RKO (cell line): Measurements from ENCODE around the gene ABLIM2.

Source experiments
- DNase-seq: peaks from one replicate; pipeline ENCODE4 v3.0.0-alpha.2; 2016; ENCODE audit warnings: low spot score

Gene ABLIM2

DNA sequence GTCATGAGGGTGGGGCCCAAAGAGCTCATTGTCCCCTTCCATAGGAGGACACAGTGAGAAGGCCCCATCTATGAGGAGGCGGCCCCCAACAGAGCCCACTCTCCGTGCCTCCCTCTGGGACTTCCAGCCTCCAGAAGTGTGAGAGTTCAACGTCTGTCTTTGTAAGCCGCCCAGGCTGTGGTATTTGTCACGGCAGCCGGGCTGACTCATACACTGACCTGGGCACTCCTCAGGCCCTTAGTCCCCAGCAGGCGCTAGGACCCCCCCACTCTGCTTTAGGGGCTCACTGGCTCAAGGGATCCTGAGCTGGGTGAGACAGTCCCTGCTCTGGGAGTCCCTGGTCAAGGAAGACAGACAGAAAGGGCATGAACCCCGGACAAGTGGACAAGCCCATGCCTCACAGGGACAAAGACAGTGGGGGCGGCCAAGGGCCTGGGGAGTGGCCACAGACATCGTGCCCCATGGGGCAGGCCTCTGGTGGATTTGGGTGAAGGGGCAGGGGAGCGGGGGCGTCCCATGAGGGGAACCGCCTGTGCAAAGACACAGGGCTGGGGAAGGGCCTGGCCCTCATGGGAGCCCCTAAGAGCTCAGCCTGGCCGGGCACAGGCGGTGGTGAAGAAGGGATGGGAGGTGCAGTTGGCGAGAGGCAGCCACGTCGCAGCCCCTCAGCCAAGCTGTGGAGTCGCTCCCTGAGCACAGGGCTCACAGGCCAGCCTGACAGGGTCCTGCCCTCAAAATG is 21.5 kb downstream of the ABLIM2 start:
- DNase-seq = no peak

DNA sequence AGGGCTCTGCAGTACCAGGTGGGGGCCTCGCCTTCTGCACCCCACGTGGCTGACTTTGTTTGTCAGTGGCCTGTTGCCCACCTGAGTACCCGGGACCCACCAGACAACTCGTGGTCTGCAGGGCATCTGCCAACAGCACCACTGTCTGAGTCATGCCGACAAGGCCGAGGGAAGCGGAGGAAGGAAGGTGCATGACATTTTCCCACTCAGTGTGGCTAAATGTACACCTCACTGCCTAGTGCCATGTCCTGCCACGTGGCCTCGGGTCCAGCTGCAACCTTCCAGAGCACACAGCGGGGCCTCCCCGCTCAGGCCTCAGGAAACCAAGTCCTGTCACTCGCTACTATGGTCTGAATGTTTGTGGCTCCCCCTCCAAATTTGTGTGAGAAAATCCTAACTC is 22.1 kb downstream of the ABLIM2 start:
- DNase-seq = no peak

DNA sequence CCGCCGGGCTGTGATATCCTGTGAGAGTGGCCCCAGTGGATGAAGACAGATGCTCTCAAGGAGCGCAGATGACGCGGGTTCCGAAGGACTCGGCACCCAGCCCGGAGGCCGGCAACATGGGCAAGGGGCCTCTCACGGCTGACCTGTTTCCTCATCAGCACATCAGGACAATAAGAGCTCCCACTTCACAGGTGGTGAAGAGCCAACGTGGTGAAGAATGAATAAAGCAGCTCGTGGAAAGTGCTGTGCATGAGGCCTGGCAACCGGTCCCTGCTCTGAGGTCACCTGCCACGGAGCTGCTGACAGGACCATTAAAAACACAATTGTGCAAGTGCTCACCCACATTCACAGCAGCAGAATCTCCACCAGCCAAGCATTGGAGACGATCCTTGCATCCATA is 22.9 kb downstream of the ABLIM2 start:
- DNase-seq = no peak

DNA sequence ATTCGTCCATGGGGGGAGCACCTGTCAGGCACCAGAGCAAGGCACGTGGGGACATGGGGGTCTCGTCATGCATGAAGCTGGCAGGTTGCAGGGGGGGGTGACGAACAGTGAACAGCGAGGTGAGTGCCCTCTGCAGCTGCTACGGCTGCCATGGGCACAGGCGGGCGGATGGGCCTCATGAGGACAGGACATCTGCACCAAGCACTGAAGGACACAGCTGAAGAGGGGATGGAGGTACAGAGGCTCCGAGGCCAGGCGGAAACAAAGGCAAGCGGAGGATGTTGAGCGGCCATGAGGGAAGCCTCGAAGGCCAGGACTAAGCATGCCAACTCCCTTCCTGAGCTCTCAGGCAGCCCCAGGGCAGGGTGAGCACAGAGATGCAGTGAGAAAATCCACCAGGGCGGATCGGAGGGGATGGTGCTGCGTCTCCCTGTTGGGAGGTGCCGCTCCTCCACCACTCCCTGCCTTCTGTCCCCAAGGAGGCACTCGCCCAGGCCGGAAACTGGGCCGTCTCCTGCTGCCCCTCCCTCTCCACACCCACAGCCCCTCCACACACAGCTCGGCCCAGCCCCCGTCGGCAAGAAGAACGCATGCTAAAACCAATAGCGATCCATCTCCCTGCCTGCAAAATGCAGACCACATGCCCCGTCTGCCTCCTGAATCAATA is 24.6 kb downstream of the ABLIM2 start:
- no peak for DNase-seq

DNA sequence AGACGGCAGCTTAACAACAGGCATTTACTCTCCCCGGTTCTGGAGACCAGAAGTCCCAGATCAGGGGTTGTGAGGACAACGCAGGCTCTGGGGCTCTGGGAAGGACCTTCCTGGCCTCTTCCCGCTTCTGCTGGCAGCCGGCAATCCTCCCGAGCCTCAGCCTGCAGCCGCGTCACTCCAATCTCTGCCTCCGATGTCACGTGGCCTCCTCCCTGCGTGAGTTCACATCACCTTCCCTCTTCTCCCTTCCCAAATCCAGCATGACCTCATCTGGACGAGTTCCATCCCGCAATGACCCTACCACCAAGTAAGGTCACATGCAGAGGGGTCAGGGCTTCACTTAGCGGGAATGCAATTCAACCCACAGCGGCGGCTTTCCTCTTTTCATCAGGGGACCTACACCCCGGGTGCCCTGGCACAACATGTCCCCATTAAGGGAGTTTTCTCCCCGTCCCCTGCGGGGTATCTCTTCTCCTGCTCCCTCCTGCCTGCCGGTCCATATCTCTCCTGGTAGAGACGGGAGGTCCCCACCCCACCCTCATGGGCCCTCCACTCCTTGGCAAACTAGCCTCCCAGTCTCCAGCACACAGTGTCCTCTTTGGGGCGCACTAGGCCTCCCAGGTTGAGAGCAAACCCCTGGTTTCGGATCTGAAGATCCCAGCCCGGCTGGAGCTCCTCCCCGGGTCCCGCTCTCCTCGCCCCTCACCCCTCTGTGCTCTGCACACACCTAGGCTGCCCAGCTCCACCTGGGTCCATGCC is 25.5 kb downstream of the ABLIM2 start:
- DNase-seq = no peak

DNA sequence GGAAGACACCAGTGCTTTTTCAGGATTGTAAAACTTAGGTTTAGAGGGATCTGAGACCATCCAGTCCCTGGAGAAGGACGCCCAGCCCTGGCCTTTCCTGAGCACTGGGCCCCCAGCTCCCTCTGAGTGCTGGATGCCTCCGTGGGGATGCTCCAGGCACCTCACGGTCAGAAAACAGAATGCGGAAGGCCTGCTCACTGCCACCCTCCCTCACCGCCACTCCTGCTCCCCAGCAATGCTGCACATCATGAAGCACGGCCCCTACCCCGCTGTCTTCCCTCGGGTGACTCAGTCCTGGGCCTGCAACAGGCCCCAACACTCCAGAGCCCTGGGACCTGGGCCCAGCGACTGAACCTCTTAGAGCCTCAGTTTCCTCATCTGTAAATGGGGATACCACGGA is 26.2 kb downstream of the ABLIM2 start:
- no peak for DNase-seq

DNA sequence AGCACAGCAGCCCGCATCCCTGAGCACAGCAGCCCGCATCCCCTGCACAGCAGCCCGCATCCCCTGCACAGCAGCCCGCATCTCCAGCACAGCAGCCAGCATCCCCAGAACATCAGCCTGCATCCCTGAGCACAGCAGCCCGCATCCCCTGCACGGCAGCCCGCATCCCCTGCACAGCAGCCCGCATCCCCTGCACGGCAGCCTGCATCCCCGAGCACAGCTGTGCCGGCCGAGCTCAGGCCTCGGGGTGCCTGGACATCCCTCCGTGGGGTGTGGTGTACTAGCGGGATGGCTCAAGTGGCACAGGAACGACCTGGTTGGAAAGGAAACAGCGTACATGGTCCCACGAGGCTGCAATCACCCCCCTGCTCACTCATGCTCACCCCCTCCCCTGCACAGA is 26.8 kb downstream of the ABLIM2 start:
- no peak for DNase-seq

DNA sequence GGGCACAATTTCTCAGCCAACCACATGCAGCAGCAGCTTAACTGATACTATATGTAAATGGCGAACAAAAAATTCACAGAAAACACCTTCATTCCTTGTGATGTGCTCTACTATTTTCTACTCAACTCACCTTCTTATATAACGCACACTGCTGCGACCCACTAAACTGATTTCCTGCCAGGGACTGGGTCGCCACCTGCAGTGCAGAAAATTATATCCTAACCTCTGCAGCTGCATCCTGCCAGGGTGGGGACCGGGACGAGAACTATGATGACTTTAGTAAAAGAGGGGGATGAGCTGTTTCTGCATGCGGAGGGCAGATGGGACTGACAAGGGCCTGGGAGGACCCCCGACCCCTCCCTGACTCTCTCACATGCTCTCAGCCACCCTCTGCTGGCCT is 27.4 kb downstream of the ABLIM2 start:
- DNase-seq = no peak

DNA sequence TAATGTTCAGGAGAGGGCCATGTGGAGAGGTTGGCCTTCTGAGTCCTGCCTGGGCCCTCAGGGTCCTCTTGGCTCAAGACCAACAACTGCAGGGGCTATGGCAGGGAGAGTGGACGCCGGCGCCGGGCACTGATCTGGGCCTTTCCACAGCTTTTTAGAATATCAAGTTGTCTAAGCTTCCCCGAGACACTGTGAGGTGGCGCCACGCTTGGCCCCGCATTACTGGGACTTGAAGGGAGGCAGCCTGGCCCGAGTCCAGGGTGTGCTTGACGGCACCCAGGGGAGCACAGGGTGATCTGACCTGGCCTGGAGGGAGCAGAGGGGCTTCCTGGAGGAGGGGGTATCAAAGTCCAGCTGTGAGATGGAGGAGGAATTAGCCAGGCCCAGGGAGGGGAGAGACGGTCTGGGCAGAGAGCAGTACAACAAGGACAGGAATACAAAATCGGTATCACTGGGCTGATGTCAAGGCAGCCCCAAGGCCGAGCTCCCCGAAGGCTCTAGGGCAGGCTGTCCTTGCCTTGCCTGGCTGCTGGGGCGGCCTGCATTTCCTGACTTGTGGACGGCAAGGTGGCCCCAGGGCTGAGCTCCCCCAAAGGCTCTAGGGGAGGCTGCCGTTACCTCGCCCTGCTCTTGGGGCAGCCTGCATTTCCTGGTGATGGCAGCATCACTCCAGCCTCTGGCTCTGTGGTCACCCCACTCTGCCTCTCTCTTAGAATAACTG is 28.1 kb downstream of the ABLIM2 start:
- DNase-seq = no peak

DNA sequence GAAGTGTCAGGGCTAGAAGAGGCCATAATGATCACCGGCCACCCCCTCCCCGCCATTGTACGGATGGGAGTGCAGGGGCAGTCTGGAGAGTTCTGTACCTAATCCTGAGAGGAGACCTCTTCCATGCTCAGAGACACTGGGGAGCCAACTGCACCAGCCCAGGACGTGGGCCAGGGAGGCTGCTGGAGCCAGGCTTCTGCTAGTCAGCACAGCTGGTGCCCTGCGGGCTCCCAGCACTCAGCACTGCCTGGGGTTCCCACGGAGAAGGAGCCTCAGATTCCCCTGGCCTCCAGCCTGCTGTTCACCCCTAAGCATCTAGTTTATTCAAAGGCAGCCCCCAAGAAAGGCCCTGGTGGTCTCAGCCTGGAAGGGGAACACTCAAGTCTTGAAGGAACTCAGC is 28.8 kb downstream of the ABLIM2 start:
- no peak for DNase-seq

DNA sequence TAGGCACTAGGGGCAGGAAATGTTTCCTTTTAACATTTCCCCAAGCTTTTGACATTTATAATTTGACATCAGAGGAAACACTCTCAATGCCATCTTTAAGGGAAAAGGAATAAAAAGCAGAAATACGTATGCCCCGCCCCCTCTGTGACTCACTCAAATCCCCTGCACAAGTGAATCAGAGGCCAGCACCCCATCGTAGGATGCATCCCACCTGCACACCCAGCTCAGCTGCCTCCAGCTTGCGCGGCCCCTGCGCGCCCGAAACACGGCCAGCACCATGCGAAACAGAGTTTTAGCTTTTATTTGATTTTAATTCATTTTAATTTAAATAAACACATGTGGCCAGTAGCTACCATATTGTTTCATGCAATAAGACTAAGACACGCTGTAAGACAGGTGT is 29.5 kb downstream of the ABLIM2 start:
- no peak for DNase-seq

DNA sequence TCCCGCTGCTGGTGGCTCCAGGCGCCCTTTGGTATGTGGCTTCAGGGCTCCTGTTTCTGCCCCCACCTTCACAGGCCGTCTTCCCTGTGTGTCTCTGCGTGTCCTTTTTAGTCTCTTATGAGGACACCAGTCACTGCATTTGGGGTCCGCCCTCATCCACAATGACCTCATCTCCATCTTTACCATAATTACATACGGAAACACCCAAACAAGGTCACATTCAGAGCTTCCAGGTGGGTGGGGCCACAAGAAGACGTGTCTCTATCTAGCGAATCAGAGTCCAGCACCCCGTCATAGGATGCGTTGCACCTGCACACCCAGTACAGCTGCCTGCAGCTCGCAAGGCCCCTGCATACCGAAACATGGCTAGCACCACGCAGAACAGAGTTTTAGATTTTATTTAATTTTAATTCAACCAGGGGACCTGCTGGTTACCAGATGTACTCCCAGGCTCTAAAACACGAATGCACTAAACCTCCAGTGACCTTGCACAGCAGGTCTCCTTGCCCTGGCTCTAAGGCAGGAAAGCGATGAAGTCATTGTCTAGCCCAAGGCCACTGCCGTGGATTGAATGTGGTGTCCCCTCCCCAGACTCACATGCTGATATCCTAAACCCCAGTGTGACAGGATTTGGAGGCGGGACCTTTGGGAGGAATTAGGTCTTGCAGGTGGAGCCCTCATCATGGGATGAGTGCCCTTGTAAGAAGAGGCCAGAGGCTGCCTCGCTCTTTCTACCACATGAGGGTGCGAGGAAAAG is 30.3 kb downstream of the ABLIM2 start:
- DNase-seq = no peak

DNA sequence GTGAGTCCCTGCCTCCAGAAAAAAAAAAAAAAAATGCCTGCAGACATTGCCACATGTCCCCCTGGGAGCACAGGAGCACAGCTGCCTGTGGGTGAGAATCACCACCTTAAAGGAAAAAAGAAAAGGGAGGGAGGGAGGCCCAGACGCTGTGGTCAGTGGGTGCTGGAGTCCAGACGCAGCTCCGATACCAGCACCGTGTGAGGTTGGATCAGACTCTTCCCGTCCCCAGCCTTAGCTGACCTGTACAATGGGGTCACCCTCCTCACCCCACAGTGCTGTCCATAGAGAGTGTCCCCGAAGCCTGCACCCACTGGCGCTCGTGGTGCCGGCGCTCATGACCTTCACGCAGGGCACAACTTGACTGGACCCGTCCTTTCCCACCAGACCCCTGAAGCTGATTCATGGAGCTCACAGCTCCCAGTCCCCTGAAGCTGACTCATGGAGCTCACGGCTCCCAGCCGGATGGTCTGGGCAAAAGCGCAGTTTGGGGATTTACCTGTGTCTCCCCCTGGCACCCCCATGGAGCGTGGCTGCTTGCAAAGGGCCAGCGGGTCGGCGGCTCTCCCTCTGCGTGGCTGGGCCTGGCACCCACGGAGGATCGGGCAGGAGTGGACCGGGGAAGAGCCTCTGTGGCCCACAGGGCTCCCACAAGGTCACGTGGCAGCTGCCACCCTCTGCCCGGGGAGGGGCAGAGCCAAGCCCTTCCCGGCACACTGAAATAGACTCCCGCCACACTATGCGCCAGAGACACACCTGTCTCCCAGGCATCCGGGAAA is 31.4 kb downstream of the ABLIM2 start:
- DNase-seq = no peak

DNA sequence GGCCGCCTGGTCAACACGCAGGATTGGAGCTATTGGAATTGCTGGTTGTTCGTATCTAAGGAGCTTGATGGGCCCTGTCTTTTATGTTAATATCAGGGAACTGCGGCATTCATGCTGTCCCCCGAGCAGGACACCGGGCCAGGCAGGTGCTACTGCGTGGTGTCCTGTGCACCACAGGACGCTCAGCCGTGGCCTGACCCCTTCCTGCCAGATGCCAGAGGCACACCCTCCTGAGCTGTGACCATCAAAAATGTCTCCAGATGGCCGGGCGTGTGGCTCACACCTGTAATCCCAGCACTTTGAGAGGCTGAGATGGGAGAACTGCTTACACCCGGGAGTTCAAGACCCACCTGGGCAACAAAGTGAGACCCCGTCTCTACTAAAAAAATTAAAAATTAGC is 32.1 kb downstream of the ABLIM2 start:
- DNase-seq = no peak

DNA sequence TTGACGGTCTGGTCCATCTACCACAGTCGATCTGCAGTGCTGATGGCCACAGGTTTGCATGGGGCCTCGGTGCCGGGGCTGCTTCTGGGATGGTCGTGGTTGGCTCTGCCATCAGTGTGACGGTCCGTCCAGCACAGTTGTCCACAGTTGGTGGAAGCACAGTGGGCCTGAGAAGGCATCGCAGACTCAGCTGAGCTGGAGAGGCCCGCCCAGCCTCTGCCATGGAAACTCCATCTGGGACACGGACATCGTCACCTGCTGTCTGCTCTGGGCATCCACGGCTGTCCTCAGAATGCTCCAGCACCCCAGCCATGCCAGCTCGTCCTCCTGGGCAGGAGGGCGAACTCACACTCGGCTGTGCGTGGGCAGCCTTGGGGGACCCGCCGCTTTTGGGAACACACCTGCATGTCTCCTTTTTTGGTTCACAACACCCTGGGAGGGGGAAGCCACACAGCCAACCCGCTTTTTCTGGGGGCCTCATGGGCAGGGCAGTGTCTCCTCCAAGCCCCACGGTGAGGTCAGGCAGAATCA is 33.0 kb downstream of the ABLIM2 start:
- no peak for DNase-seq

DNA sequence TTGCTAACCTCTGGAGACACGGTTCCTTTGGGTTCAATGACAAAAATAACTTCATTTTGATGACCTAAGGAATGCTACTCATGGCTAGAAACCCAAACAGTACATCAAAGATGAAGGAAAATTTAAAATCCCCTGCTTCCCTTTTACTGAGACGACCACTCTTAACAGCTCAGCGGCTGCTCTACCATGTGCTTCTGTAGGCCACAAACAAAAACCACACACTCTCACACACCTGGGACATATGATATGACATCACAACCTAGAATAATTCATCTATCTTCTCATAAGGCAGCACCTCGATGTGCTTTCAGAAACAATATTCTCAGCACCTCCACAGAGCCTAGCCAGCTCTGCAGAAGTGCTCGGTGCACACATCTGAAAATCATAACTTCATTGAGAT is 34.7 kb downstream of the ABLIM2 start:
- no peak for DNase-seq

DNA sequence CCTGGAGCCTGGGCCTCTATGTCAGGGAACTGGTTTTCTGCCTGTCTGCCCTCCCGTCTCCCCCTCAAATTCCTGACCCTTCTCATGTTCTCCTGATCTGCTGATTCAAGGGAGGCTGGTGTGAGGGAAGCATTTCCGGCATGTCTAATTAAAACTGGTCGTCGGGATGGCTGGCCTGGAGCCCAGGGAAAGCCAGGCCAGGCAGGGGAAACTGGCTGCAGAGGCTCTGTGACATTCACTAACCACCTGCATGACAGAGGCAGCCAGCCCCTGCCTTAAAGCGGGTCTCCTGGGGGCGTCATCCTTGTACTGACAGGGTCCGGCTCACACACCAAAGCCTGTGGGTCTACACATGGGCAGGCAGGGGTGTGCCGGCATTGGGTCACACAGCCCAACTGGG is 35.2 kb downstream of the ABLIM2 start:
- no peak for DNase-seq

DNA sequence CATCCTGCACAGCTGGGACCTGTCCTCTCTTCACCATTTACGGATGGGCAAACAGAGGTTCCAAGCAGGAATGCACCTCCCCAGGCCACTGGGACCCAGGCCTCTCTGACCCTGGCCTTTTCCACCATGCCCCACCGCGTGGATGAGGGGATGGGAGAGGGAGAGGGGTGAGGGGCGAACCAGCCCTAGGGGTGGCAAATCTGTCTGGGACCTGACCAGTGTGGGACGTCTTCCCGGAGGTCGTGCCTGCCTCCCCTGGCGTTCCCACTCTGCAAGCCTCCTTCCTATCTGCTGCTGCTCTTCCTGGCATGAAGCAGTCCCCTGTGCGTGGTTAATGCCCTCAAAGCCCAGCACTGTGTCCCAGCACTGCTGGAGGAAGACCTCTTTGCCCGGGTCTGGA is 35.9 kb downstream of the ABLIM2 start:
- DNase-seq = no peak

DNA sequence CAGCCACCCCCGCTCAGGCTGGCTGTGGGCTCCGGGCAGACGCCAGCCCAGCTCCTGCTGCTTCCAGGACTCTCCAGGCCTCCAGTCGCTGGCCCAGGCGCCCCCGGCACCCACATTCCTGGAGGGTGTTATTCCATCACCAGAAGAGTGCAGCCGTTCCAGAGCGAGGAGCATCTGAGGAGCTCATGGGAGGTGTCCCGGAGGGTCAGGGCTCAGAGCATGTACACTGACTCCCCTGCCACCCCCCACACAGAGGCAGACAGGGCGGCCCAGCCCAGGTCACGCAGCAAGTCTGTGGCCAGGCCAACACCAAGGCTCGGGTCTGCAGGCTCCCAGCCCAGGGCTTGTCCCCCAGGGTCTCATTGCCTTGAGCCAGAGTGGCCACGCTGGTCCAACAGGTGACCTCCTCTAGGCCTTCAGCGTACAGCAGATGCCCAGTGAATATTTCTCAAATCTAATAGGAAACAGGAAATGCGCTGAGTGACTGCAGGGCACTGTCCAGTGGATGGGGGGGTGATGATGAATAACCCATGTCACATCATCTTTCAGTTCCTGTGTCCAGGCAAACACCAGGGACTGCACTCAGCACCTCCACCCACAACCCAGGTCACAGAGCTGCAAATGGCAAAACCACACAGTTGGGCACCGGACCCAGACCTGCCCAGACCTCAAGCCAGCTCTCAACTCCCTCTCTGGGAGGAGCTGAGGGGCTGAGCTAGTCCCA is 37.2 kb downstream of the ABLIM2 start:
- no peak for DNase-seq

DNA sequence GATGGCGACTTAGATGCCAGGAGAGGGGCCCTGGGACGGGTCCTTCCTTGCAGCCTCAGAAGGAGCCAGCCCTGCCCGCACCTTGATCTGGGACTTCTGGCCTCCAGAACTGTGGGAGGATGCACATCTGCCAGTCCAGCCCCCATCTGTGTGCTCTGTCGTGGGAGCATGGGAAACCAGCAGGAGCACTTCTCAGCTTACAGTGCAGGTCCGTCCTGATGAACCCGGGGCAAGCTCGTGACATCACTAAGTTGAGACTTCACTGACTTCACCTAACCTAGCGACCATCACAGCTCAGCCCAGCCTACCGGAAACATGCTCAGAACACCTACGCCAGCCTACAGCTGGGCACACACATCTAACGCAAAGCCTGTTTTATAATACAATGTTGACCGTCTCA is 38.1 kb downstream of the ABLIM2 start:
- no peak for DNase-seq
